KMS-11 (cell line): ENCODE results near the gene RPS19BP1.

Source experiments
- H2AFZ ChIP-seq: fragments of 200-600 bp; sonication (generic); 2 replicates; pipeline ENCODE4 v1.6.1; 2016; ENCODE audit warnings: antibody characterized with exemption, mixed run types, low read depth
- H3K27ac ChIP-seq: fragments of 200-600 bp; sonication (generic); 2 replicates; pipeline ENCODE4 v1.6.1; 2016; ENCODE audit warnings: mild to moderate bottlenecking, mixed run types
- H3K27me3 ChIP-seq: fragments of 200-600 bp; sonication (generic); 2 replicates; pipeline ENCODE4 v1.6.1; 2017; ENCODE audit warnings: mild to moderate bottlenecking, low read depth, mixed run types, moderate library complexity; ENCODE audit not compliant: insufficient read depth
- H3K36me3 ChIP-seq: fragments of 200-600 bp; sonication (generic); 2 replicates; pipeline ENCODE4 v1.6.1; 2017; ENCODE audit warnings: mild to moderate bottlenecking, mixed run types; ENCODE audit not compliant: insufficient read depth
- H3K4me1 ChIP-seq: fragments of 200-600 bp; sonication (generic); 2 replicates; pipeline ENCODE4 v1.6.1; 2016; ENCODE audit warnings: mild to moderate bottlenecking, low read depth, mixed run types; ENCODE audit not compliant: poor library complexity, severe bottlenecking
- H3K4me2 ChIP-seq: fragments of 200-600 bp; sonication (generic); 2 replicates; pipeline ENCODE4 v1.7.0; 2016; ENCODE audit warnings: mild to moderate bottlenecking, mixed run types
- H3K4me3 ChIP-seq: fragments of 200-600 bp; sonication (generic); IDR thresholded peaks from 2 replicates; pipeline ENCODE4 v1.6.1; 2017; ENCODE audit warnings: low read depth, low read length, mixed read lengths; ENCODE audit not compliant: insufficient read depth
- H3K79me2 ChIP-seq: fragments of 200-600 bp; sonication (generic); 2 replicates; pipeline ENCODE4 v1.6.1; 2016; ENCODE audit warnings: low read depth, mixed run types; ENCODE audit not compliant: insufficient read depth
- H3K9ac ChIP-seq: fragments of 200-600 bp; sonication (generic); 2 replicates; pipeline ENCODE4 v1.6.1; 2016; ENCODE audit warnings: mild to moderate bottlenecking, mixed run types
- H4K20me1 ChIP-seq: fragments of 200-600 bp; sonication (generic); 2 replicates; pipeline ENCODE4 v1.6.1; 2016; ENCODE audit warnings: mild to moderate bottlenecking, mixed run types; ENCODE audit not compliant: insufficient read depth
- CTCF ChIP-seq: fragments of 200-600 bp; sonication (generic); conservative IDR thresholded peaks from 2 replicates; pipeline ENCODE4 v1.6.1; 2017; ENCODE audit warnings: low read depth, mild to moderate bottlenecking, antibody characterized with exemption, low read length, moderate library complexity, mixed read lengths

The RPS19BP1 gene

GRCh38 chr22:39543095-39543494, 10.5 kb upstream of the RPS19BP1 start:
- Histone ChIP-seq H3K36me3 (no peaks in the 10 kb centered on the region), H4K20me1 (no peaks in the 10 kb centered on the region), H3K4me1 (no peaks in the 10 kb centered on the region), H3K27ac (no peak overlapping the region), H2AFZ (no peak overlapping the region), H3K27me3 (peaks cover 72% of the 10 kb centered on the region; the same call in 1 of the 2 replicates), H3K79me2 (no peaks in the 10 kb centered on the region), H3K4me2 (no peak overlapping the region), H3K4me3 (no peak overlapping the region), H3K9ac (no peak overlapping the region)
- TF ChIP-seq CTCF: 0 out of 2 replicates have a peak, but pooled peaks have one; percentile 23

GRCh38 chr22:39537975-39538374, 5.4 kb upstream of the RPS19BP1 start:
- H2AFZ ChIP-seq: no peak overlapping the region
- H4K20me1 ChIP-seq: no peaks in the 10 kb centered on the region
- TF ChIP-seq CTCF: no peak

GRCh38 chr22:39536711-39537110, 4.2 kb upstream of the RPS19BP1 start:
- Histone ChIP-seq H3K9ac (no peak overlapping the region), H3K79me2 (peaks cover 6% of the 10 kb centered on the region; the same call in 1 of the 2 replicates), H3K4me1 (peaks cover under 1% of the 10 kb centered on the region), H3K4me3 (no peak overlapping the region), H4K20me1 (no peaks in the 10 kb centered on the region), H3K27me3 (peaks cover 20% of the 10 kb centered on the region; the same call in 1 of the 2 replicates), H2AFZ (no peak overlapping the region), H3K27ac (no peak overlapping the region), H3K36me3 (no peaks in the 10 kb centered on the region), H3K4me2 (no peak overlapping the region)
- no peak for TF ChIP-seq CTCF

More at GRCh38 chr22:39537975-39538374, 5.4 kb upstream of the RPS19BP1 start:
- Histone ChIP-seq H3K4me3 (no peak overlapping the region), H3K27me3 (peaks cover 30% of the 10 kb centered on the region; the same call in 1 of the 2 replicates), H3K36me3 (no peaks in the 10 kb centered on the region), H3K27ac (no peak overlapping the region), H3K79me2 (no peaks in the 10 kb centered on the region), H3K9ac (no peak overlapping the region), H3K4me2 (no peak overlapping the region), H3K4me1 (no peaks in the 10 kb centered on the region)

GRCh38 chr22:39535831-39536449, 3.4 kb upstream of the RPS19BP1 start:
- Histone ChIP-seq H3K4me1 (peaks cover 8% of the 10 kb centered on the region), H3K79me2 (peaks cover 14% of the 10 kb centered on the region; the same call in 1 of the 2 replicates), H3K9ac (no peak overlapping the region), H3K27ac (no peak overlapping the region), H3K36me3 (no peaks in the 10 kb centered on the region), H4K20me1 (no peaks in the 10 kb centered on the region), H3K4me3 (no peak overlapping the region), H3K4me2 (no peak overlapping the region), H2AFZ (no peak overlapping the region), H3K27me3 (peaks cover 18% of the 10 kb centered on the region; the same call in 1 of the 2 replicates)
- no peak for TF ChIP-seq CTCF
